ENCODE measurements around the gene TMEM30B.

The TMEM30B gene

DNA sequence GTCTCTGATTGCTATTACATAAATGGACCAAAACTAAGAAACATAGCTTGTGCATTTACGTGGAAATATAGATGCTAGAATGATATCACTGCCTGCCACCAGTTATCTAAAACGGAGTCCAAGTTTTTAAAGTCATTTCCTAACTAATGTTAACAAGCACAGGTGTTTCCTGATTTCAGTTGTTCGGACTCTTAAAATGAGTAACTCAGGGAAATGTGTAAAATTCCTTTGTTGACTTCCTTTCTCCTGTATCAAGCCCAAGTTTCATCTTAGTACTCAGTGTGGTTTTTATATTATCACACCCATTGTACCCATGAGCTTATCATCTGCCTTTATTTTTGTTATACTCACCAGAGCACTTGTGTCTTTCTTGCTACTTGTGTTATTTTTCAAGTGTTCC is 27.1 kb upstream of the TMEM30B start:
- ChIA-PET CTCF (no interaction called here), POLR2A (no interaction called here)
- DNase-seq (ENCODE audit: extremely low spot score) = no peak
- TF ChIP-seq ARNT (IDR thresholded peaks at IDR 0.05) (no peak), PKNOX1 (IDR thresholded peaks at IDR 0.05) (no peak), SP1 (IDR thresholded peaks at IDR 0.05) (no peak), FOXM1 (IDR thresholded peaks at IDR 0.05; ENCODE audit: borderline replicate concordance) (no peak), LEF1 (IDR thresholded peaks at IDR 0.05; ENCODE audit: borderline replicate concordance) (no peak), SUZ12 (IDR thresholded peaks at IDR 0.05) (no peak), L3MBTL2 (conservative IDR thresholded peaks at IDR 0.05) (no peak), FOXA1 (IDR thresholded peaks at IDR 0.05) (no peak), CTBP1 (IDR thresholded peaks at IDR 0.05; ENCODE audit: borderline replicate concordance) (no peak), ELF4 (IDR thresholded peaks at IDR 0.05) (no peak), NFRKB (IDR thresholded peaks at IDR 0.05) (no peak), TARDBP (IDR thresholded peaks at IDR 0.05) (no peak), HDGF (IDR thresholded peaks at IDR 0.05; ENCODE audit: borderline replicate concordance) (no peak), FOXK2 (IDR thresholded peaks at IDR 0.05) (no peak), ZNF384 (IDR thresholded peaks at IDR 0.05) (no peak), BHLHE40 (IDR thresholded peaks at IDR 0.05; ENCODE audit: borderline replicate concordance) (no peak)

DNA sequence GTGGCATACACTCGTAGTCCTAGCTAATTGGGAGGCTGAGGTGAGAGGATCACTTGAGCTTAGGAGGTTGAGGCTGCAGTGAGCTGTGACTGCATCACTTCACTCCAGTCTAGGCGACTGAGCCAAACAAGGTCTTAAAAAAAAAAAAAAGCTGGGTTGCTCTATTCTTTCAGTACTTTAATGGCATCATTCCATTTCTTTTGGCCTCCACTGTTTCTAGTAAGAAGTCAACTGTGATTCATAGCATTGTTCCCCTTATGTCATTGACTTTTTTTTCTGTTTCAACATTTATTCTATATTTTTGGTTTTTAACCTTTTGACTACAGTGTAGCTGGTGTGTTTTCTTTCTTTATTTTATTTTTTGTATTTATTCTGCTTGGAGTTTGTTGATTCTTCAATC is 23.6 kb upstream of the TMEM30B start:
- POLR2A ChIA-PET = no interaction called here
- TF ChIP-seq NFRKB (IDR thresholded peaks at IDR 0.05) (no peak), TARDBP (IDR thresholded peaks at IDR 0.05) (no peak), ARNT (IDR thresholded peaks at IDR 0.05) (no peak), CTBP1 (IDR thresholded peaks at IDR 0.05; ENCODE audit: borderline replicate concordance) (no peak), ZNF384 (IDR thresholded peaks at IDR 0.05) (no peak), FOXA1 (IDR thresholded peaks at IDR 0.05) (no peak), SUZ12 (IDR thresholded peaks at IDR 0.05) (no peak), LEF1 (IDR thresholded peaks at IDR 0.05; ENCODE audit: borderline replicate concordance) (no peak)
- CTCF ChIA-PET = no interaction called here
- no peak for DNase-seq (ENCODE audit: extremely low spot score)

DNA sequence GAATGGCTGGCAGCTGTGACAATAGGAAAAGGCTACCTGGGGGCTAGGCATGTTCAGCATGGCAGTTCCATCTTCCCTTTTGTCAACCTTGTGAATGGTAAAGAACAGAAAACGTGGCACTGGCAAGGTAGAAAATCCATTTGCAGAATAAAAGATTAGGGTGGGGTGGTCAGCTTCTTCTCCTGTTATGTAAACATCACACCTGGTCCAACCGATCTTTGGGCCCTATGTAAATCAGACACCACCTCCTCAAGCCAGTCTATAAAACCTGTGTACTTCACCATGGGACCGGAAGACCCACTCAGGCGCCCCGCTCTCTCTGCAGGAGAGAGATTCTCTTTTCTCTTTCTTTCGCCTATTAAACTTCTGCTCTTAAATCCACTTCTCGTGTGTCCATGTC is 19.6 kb upstream of the TMEM30B start:
- DNase-seq (ENCODE audit: extremely low spot score) = no peak
- TF ChIP-seq LEF1 (IDR thresholded peaks at IDR 0.05; ENCODE audit: borderline replicate concordance) = no peak
- no peak for TF ChIP-seq SUZ12 (IDR thresholded peaks at IDR 0.05)
- no peak for TF ChIP-seq NFRKB (IDR thresholded peaks at IDR 0.05)
- TF ChIP-seq ARNT (IDR thresholded peaks at IDR 0.05) = no peak
- TF ChIP-seq HDGF (IDR thresholded peaks at IDR 0.05; ENCODE audit: borderline replicate concordance) = no peak
- no peak for TF ChIP-seq BHLHE40 (IDR thresholded peaks at IDR 0.05; ENCODE audit: borderline replicate concordance)
- TF ChIP-seq ZNF384 (IDR thresholded peaks at IDR 0.05) = no peak
- no peak for TF ChIP-seq SP1 (IDR thresholded peaks at IDR 0.05)
- TF ChIP-seq FOXK2 (IDR thresholded peaks at IDR 0.05) = no peak
- no peak for TF ChIP-seq CTBP1 (IDR thresholded peaks at IDR 0.05; ENCODE audit: borderline replicate concordance)
- no peak for TF ChIP-seq L3MBTL2 (conservative IDR thresholded peaks at IDR 0.05)
- TF ChIP-seq PKNOX1 (IDR thresholded peaks at IDR 0.05) = no peak
- no peak for TF ChIP-seq TARDBP (IDR thresholded peaks at IDR 0.05)
- TF ChIP-seq FOXA1 (IDR thresholded peaks at IDR 0.05) = no peak
- TF ChIP-seq FOXM1 (IDR thresholded peaks at IDR 0.05; ENCODE audit: borderline replicate concordance) = no peak
- TF ChIP-seq ELF4 (IDR thresholded peaks at IDR 0.05) = no peak
- ChIA-PET POLR2A (no interaction called here), CTCF (no interaction called here)

- ChIA-PET POLR2A (no interaction called here), CTCF (no interaction called here)
- DNase-seq (ENCODE audit: extremely low spot score) = no peak
- no peak for TF ChIP-seq ELF4 (IDR thresholded peaks at IDR 0.05)
- no peak for TF ChIP-seq TARDBP (IDR thresholded peaks at IDR 0.05)
- TF ChIP-seq FOXK2 (IDR thresholded peaks at IDR 0.05) = no peak
- TF ChIP-seq HDGF (IDR thresholded peaks at IDR 0.05; ENCODE audit: borderline replicate concordance) = no peak
- no peak for TF ChIP-seq SUZ12 (IDR thresholded peaks at IDR 0.05)
- TF ChIP-seq PKNOX1 (IDR thresholded peaks at IDR 0.05) = no peak
These were observed 19.1 kb upstream of the TMEM30B start for GRCh38 chr14:61300209-61300608.

GRCh38 chr14:61298824-61299223 is 17.7 kb upstream of the TMEM30B start:
- ChIA-PET POLR2A (no interaction called here), CTCF (no interaction called here)
- no peak for TF ChIP-seq FOXK2 (IDR thresholded peaks at IDR 0.05)
- no peak for DNase-seq (ENCODE audit: extremely low spot score)

DNA sequence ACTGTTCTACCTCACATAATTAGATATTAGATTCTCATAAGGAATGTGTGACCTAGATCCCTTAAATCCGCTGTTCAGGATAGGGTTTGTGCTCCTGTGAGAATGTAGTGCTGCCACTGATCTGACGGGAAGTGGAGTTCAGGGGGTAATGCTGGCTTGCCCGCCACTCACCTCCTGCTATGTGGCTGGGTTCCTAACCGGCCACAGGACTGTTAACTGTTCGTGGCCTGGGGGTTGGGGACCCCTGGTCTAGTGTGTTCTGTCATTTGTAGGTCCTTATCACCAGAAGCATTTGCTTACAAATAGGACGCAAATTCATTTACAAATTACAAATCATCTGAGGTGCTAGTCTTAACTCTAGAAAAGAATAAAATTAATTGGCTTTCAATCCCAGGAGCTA is 16.4 kb upstream of the TMEM30B start:
- CTCF ChIA-PET = interaction anchor here (1.1 kb wide), 1 partner anchor 36 kb away, joined by 3 read pairs; no protein-coding TSS in a partner anchor
- no peak for DNase-seq (ENCODE audit: extremely low spot score)
- POLR2A ChIA-PET = no interaction called here
- TF ChIP-seq ARNT (IDR thresholded peaks at IDR 0.05) (no peak), ZNF384 (IDR thresholded peaks at IDR 0.05) (no peak), FOXM1 (IDR thresholded peaks at IDR 0.05; ENCODE audit: borderline replicate concordance) (no peak), BHLHE40 (IDR thresholded peaks at IDR 0.05; ENCODE audit: borderline replicate concordance) (no peak), LEF1 (IDR thresholded peaks at IDR 0.05; ENCODE audit: borderline replicate concordance) (no peak), TARDBP (IDR thresholded peaks at IDR 0.05) (no peak), FOXA1 (IDR thresholded peaks at IDR 0.05) (no peak)
